Measurements from ENCODE around the gene MAL. TPM values are rescaled to one million over a fixed set of nuclear protein-coding genes. Genes with fewer than 3 reads are reported as not detected.

The MAL gene
- total and polyA plus RNA-seq, 2 of the 8 experiments (the other 6 are each of a cell fraction or from before 2014, with no cell fraction given) = not detected

DNA sequence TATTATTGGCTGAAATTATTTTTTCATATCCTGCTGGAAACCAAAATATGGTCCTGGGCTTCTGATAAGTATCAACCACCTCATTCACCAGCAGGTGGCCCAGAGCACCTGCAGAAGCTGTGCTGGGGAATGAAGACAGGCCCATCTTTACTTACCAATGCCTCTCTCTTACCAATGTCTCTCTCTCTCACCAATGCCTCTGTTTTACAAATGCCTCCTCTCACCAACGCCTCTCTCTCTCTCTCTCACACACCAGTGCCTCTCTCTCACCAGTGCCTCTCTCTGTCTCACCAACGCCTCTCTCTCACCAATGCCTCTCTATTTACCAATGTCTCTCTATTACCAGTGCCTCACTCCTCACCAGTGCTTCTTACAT is 2.3 kb upstream of the MAL start:
- H2BK5ac ChIP-seq (ENCODE audit: low read depth, low read length) = no peak overlapping the region
- no peak overlapping the region for H2AK5ac ChIP-seq (ENCODE audit: low read depth, low read length)
- ChIA-PET POLR2A (ENCODE audit: partially characterized antibody) (no interaction called here), CTCF (ENCODE audit: partially characterized antibody) (no interaction called here)
- H2BK15ac ChIP-seq (ENCODE audit: low read length) = no peak overlapping the region
- H4K91ac ChIP-seq (replicated peaks; ENCODE audit: insufficient read length, low read length) = no peak overlapping the region
- no peaks in the 10 kb centered on the region for H3K79me1 ChIP-seq (ENCODE audit: low read depth, low read length)
- no peaks in the 10 kb centered on the region for H3K23me2 ChIP-seq (ENCODE audit: low read depth, low read length)
- H3K14ac ChIP-seq (ENCODE audit: insufficient read length) = no peak overlapping the region
- H3K4me3 ChIP-seq (ENCODE audit: extremely low read depth in 1 of 4, insufficient read depth in 2 of 4, low read depth in 3 of 4, low read length in 4 of 4) = no peak overlapping the region
- no peak overlapping the region for H4K5ac ChIP-seq (ENCODE audit: insufficient read length, low read depth, low read length)
- H3K9ac ChIP-seq (replicated peaks in 1 of 4; ENCODE audit: extremely low read depth in 1 of 4, low read depth in 3 of 4, low read length in 3 of 4) = no peak overlapping the region
- no peak overlapping the region for H2BK12ac ChIP-seq (ENCODE audit: low read depth, low read length)
- no peak overlapping the region for H3K4ac ChIP-seq (replicated peaks; ENCODE audit: insufficient read length, low read depth, low read length)
- H3K27ac ChIP-seq (ENCODE audit: low read depth, low read length) = no peak overlapping the region
- WGBS, 2 experiments (ENCODE audit: extremely low coverage in 1 of 2, insufficient coverage in 1 of 2, insufficient read length in 1 of 2, insufficient replicate concordance in 2 of 2, low coverage in 1 of 2, low lambda C conversion rate in 2 of 2, missing lambda C conversion rate in 1 of 2) = 72% methylated on average over 2 of the region's 2 CpGs; no CpG with 5 or more reads in 1 of the 2 experiments
- H3K79me2 ChIP-seq (ENCODE audit: control insufficient read depth in 1 of 2, insufficient read depth in 2 of 2, low read length in 2 of 2) = no peaks in the 10 kb centered on the region
- H3K4me2 ChIP-seq (ENCODE audit: insufficient read depth in 1 of 2, low read depth in 2 of 2, low read length in 2 of 2) = no peak overlapping the region
- peaks cover 0 to 7% (median 0%) of the 10 kb centered on the region in 4 experiments; a peak in 1 of 7 replicates for H3K4me1 ChIP-seq (replicated peaks in 1 of 4; ENCODE audit: control insufficient read depth in 3 of 4, insufficient read depth in 4 of 4, low read length in 3 of 4)
- FAIRE-seq = no peak
- no peak overlapping the region for H2BK20ac ChIP-seq (ENCODE audit: low read length)
- H2AFZ ChIP-seq (ENCODE audit: low read length) = no peak overlapping the region
- DNase-seq (ENCODE audit: low read depth in 1 of 2, low spot score in 2 of 2) = no peak
- H3K23ac ChIP-seq (ENCODE audit: insufficient read length) = no peak overlapping the region
- TF ChIP-seq EP300 (IDR thresholded peaks at IDR 0.05; ENCODE audit: borderline replicate concordance in 1 of 2, low read depth in 2 of 2, low read length in 2 of 2) (no peak), RFX5 (IDR thresholded peaks at IDR 0.05; ENCODE audit: borderline replicate concordance, low read depth, low read length) (no peak), CBX5 (IDR thresholded peaks at IDR 0.05; ENCODE audit: low read depth, low read length) (no peak), BCL11A (IDR thresholded peaks at IDR 0.05; ENCODE audit: low read depth in 2 of 2, low read length in 2 of 2) (no peak), TCF12 (IDR thresholded peaks at IDR 0.05; ENCODE audit: low read depth, low read length) (no peak), JUND (IDR thresholded peaks at IDR 0.05; ENCODE audit: low read length) (no peak), TEAD4 (IDR thresholded peaks at IDR 0.05; ENCODE audit: low read depth, low read length) (no peak), TBP (IDR thresholded peaks at IDR 0.05; ENCODE audit: low read depth, low read length) (no peak)
- TF ChIP-seq, protein P1, sequence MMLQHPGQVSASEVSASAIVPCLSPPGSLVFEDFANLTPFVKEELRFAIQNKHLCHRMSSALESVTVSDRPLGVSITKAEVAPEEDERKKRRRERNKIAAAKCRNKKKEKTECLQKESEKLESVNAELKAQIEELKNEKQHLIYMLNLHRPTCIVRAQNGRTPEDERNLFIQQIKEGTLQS (IDR thresholded peaks at IDR 0.05; ENCODE audit: insufficient read depth, low read depth, low read length) = no peak
- TF ChIP-seq, protein P2, sequence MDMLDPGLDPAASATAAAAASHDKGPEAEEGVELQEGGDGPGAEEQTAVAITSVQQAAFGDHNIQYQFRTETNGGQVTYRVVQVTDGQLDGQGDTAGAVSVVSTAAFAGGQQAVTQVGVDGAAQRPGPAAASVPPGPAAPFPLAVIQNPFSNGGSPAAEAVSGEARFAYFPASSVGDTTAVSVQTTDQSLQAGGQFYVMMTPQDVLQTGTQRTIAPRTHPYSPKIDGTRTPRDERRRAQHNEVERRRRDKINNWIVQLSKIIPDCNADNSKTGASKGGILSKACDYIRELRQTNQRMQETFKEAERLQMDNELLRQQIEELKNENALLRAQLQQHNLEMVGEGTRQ (IDR thresholded peaks at IDR 0.05; ENCODE audit: low read length) = no peak
- H3K36me3 ChIP-seq (ENCODE audit: control insufficient read depth in 2 of 4, insufficient read depth in 4 of 4, low read length in 3 of 4) = no peaks in the 10 kb centered on the region; a peak in 1 of 8 replicates
- no peak overlapping the region for H2BK120ac ChIP-seq (replicated peaks; ENCODE audit: low read depth, low read length)
- peaks cover 5 to 39% (median 33%) of the 10 kb centered on the region in 4 experiments for H3K27me3 ChIP-seq (replicated peaks in 1 of 4; ENCODE audit: control insufficient read depth in 3 of 4, extremely low read depth in 1 of 4, insufficient read depth in 3 of 4, low read length in 3 of 4)
- no peaks in the 10 kb centered on the region for H4K20me1 ChIP-seq (replicated peaks in 1 of 2; ENCODE audit: control insufficient read depth in 1 of 2, insufficient read depth in 2 of 2, low read length in 2 of 2)
- H3K9me3 ChIP-seq (ENCODE audit: insufficient read depth in 2 of 2, low read depth in 1 of 2, low read length in 1 of 2) = peaks cover 36 to 92% of the 10 kb centered on the region in 2 experiments
- no peak overlapping the region for H4K8ac ChIP-seq (ENCODE audit: extremely low read depth, insufficient read depth, low read length)
- H3K56ac ChIP-seq (replicated peaks; ENCODE audit: insufficient read length, low read depth, low read length) = no peak overlapping the region
- no peak overlapping the region for H3K18ac ChIP-seq (ENCODE audit: extremely low read depth, low read length)

Measured in H1 (cell line).